CD14-positive monocyte (primary cell): Measurements from ENCODE around the gene FKRP. TPM values are rescaled to one million over a fixed set of nuclear protein-coding genes. Genes with fewer than 3 reads are reported as not detected.
A peak's percentile ranks its signal among the peaks of the same experiment; 100 is the strongest.

ENCODE experiments used
- DNase-seq, 3 donors: peaks; one replicate each; pipeline ENCODE4 v3.0.0-alpha.2; 2011 to 2022
- H2AFZ ChIP-seq: 2 replicates; pipeline ENCODE4 v1.6.0; 2012; ENCODE audit warnings: mild to moderate bottlenecking, low read depth, low read length, inconsistent platforms; ENCODE audit not compliant: insufficient read depth, poor library complexity, severe bottlenecking
- H3K27ac ChIP-seq, 2 donors: 1 replicate in 1 of 2; 2 replicates in 1 of 2; pipeline ENCODE4 v1.5.1; 2012 to 2013; ENCODE audit warnings: low read length in 2 of 2, control low read depth in 1 of 2, inconsistent platforms in 1 of 2, low read depth in 1 of 2, mild to moderate bottlenecking in 1 of 2
- H3K27me3 ChIP-seq, 2 donors: one replicate each; pipeline versions ENCODE4 v1.6.0 to v1.6.1; 2011 to 2013; ENCODE audit warnings: low read length in 2 of 2; ENCODE audit not compliant: control insufficient read depth in 2 of 2, insufficient read depth in 2 of 2
- H3K36me3 ChIP-seq, 2 donors: replicated peaks in 1 of 2; 1 replicate in 1 of 2; 2 replicates in 1 of 2; pipeline versions ENCODE4 v1.5.1 to v1.6.1; 2012 to 2013; ENCODE audit warnings: low read length in 2 of 2, control low read depth in 1 of 2, inconsistent platforms in 1 of 2, mild to moderate bottlenecking in 1 of 2; ENCODE audit not compliant: insufficient read depth in 2 of 2, control insufficient read depth in 1 of 2
- H3K4me1 ChIP-seq, 2 donors: 1 replicate in 1 of 2; 2 replicates in 1 of 2; pipeline versions ENCODE4 v1.5.1 to v1.6.1; 2012 to 2013; ENCODE audit warnings: low read length in 2 of 2, control low read depth in 1 of 2, inconsistent platforms in 1 of 2, mild to moderate bottlenecking in 1 of 2, moderate library complexity in 1 of 2; ENCODE audit not compliant: insufficient read depth in 2 of 2, control insufficient read depth in 1 of 2
- H3K4me2 ChIP-seq: replicated peaks from 2 replicates; pipeline ENCODE3; 2012; ENCODE audit warnings: low read length, moderate library complexity, mild to moderate bottlenecking; ENCODE audit not compliant: poor library complexity, severe bottlenecking; ENCODE audit errors: extremely low read depth
- H3K4me3 ChIP-seq, 3 experiments: fragments of 200-600 bp in 1 of 3; sonication (generic) in 1 of 3; replicated peaks in 1 of 3; 1 replicate in 2 of 3; 2 replicates in 1 of 3; pipeline ENCODE4 v1.5.1; 2011 to 2013; ENCODE audit warnings: low read length in 3 of 3, mild to moderate bottlenecking in 3 of 3, control low read depth in 2 of 3, low read depth in 2 of 3, inconsistent platforms in 1 of 3, moderate library complexity in 1 of 3
- H3K79me2 ChIP-seq: 2 replicates; pipeline ENCODE4 v1.6.0; 2012; ENCODE audit warnings: mild to moderate bottlenecking, control low read depth, inconsistent platforms, low read length, moderate library complexity; ENCODE audit not compliant: insufficient read depth
- H3K9ac ChIP-seq: 2 replicates; pipeline ENCODE4 v1.6.0; 2017; ENCODE audit warnings: low read length, mild to moderate bottlenecking; ENCODE audit not compliant: insufficient read depth, poor library complexity, severe bottlenecking
- H3K9me3 ChIP-seq, 2 donors: replicated peaks in 1 of 2; 1 replicate in 1 of 2; 2 replicates in 1 of 2; pipeline versions ENCODE4 v1.5.1 to v1.6.1; 2012 to 2013; ENCODE audit warnings: low read length in 2 of 2, control low read depth in 1 of 2; ENCODE audit not compliant: control insufficient read depth in 1 of 2, insufficient read depth in 1 of 2
- H4K20me1 ChIP-seq: 2 replicates; pipeline ENCODE4 v1.6.0; 2012; ENCODE audit warnings: mild to moderate bottlenecking, low read length, control low read depth, moderate library complexity; ENCODE audit not compliant: insufficient read depth
- H3K27ac Mint-ChIP-seq, 7 donors: one replicate each; pipeline ENCODE4 v1.8.0; 2020; ENCODE audit warnings: mild to moderate bottlenecking in 7 of 7, mixed read lengths in 7 of 7, moderate library complexity in 6 of 7, inconsistent platforms in 2 of 7
- H3K27me3 Mint-ChIP-seq, 3 donors: one replicate each; pipeline ENCODE4 v1.8.0; 2021 to 2022; ENCODE audit warnings: low read depth in 3 of 3, mild to moderate bottlenecking in 3 of 3, mixed read lengths in 3 of 3, moderate library complexity in 3 of 3, inconsistent platforms in 1 of 3
- H3K36me3 Mint-ChIP-seq, 2 donors: one replicate each; pipeline ENCODE4 v1.8.0; 2020; ENCODE audit warnings: mixed read lengths in 2 of 2, inconsistent platforms in 1 of 2, mild to moderate bottlenecking in 1 of 2
- H3K4me1 Mint-ChIP-seq: one replicate; pipeline ENCODE4 v1.8.0; 2020; ENCODE audit warnings: mild to moderate bottlenecking, mixed read lengths
- H3K4me3 Mint-ChIP-seq, 2 donors: one replicate each; pipeline ENCODE4 v1.8.0; 2020; ENCODE audit warnings: mild to moderate bottlenecking in 2 of 2, mixed read lengths in 2 of 2, moderate library complexity in 1 of 2
- H3K9me3 Mint-ChIP-seq, 7 donors: one replicate each; pipeline ENCODE4 v1.8.0; 2020 to 2022; ENCODE audit warnings: mixed read lengths in 7 of 7, mild to moderate bottlenecking in 6 of 7, moderate library complexity in 6 of 7, inconsistent platforms in 2 of 7
- CTCF ChIP-seq: fragments of 200-600 bp; IDR thresholded peaks from one replicate; pipeline ENCODE4 v1.8.0; 2022; ENCODE audit warnings: antibody characterized with exemption, mild to moderate bottlenecking
- WGBS: methylation state at CpG from one replicate; pipeline ENCODE4 v1.1.5; 2013; ENCODE audit warnings: missing lambda C conversion rate; ENCODE audit not compliant: insufficient coverage; 5-methylcytosine and 5-hydroxymethylcytosine counted together
- intact Hi-C, 2 donors: fragments of 100-400 bp; cut with micrococcal nuclease; formaldehyde crosslinking; loops; one replicate each; pipeline versions ENCODE4 v1.15.0 to v1.15.1; 2023
- polyA plus RNA-seq, 3 donors: library from polyadenylated mRNA; depleted of rRNA in 1 of 3; unstranded in 2 of 3; stranded (reverse) in 1 of 3; fragments of 300-500 nt in 2 of 3; fragments of >200 nt in 1 of 3; fragmentation: Illumina TruSeq in 2 of 3; gene quantifications; 1 replicate in 2 of 3; 2 replicates in 1 of 3; pipeline ENCODE4 v1.2.3, GENCODE V29; 2012 to 2021

The FKRP gene
- polyA plus RNA-seq, 3 donors: 2.1 to 21.5 (median 2.7) TPM

GRCh38 chr19:46721269-46722003 lies 24.4 kb upstream of the FKRP start:
- WGBS: 94% methylated on average over 15 of the region's 16 CpGs
- H3K4me1 ChIP-seq: peaks cover 31 to 39% of the 10 kb centered on the region in 2 donors
- Mint-ChIP-seq H3K27ac (peak overlapping the region in 1 of 7 donors; percentile 53), H3K9me3 (peaks cover 0 to under 1% (median 0%) of the 10 kb centered on the region in 7 donors), H3K4me1 (peaks cover 37% of the 10 kb centered on the region), H3K4me3 (no peak overlapping the region), H3K36me3 (peaks cover 55 to 70% of the 10 kb centered on the region in 2 donors), H3K27me3 (peaks cover 2 to 4% (median 2%) of the 10 kb centered on the region in 3 donors)
- peaks cover 87% of the 10 kb centered on the region for H4K20me1 ChIP-seq
- peaks cover 7% of the 10 kb centered on the region for H3K79me2 ChIP-seq
- no peaks in the 10 kb centered on the region for H3K9me3 ChIP-seq
- H3K9ac ChIP-seq: no peak overlapping the region
- no peak for TF ChIP-seq CTCF
- H3K36me3 ChIP-seq: peaks cover 68 to 69% of the 10 kb centered on the region in 2 donors
- H3K27me3 ChIP-seq: no peaks in the 10 kb centered on the region
- intact Hi-C loops: no loop called here
- H3K4me2 ChIP-seq: no peak overlapping the region
- no peak overlapping the region for H2AFZ ChIP-seq
- no peak overlapping the region for H3K27ac ChIP-seq
- no peak for DNase-seq
- H3K4me3 ChIP-seq: no peak overlapping the region

- H3K9me3 ChIP-seq: no peaks in the 10 kb centered on the region
- H3K27me3 Mint-ChIP-seq: peaks cover 2 to 4% (median 2%) of the 10 kb centered on the region in 3 donors
- H3K4me2 ChIP-seq: no peak overlapping the region
- H3K4me3 ChIP-seq: no peak overlapping the region
- no peak overlapping the region for H2AFZ ChIP-seq
- no peak overlapping the region for H3K27ac ChIP-seq
- H3K36me3 Mint-ChIP-seq: peaks cover 61 to 76% of the 10 kb centered on the region in 2 donors
- peaks cover 73 to 74% of the 10 kb centered on the region in 2 donors for H3K36me3 ChIP-seq
- WGBS: 75% methylated on average over 8 of the region's 17 CpGs
- intact Hi-C loops: no loop called here
- TF ChIP-seq CTCF: no peak
- H3K27me3 ChIP-seq: no peaks in the 10 kb centered on the region
- no peak for DNase-seq
- peaks cover 37% of the 10 kb centered on the region for H3K4me1 Mint-ChIP-seq
- H3K79me2 ChIP-seq: peaks cover 4% of the 10 kb centered on the region
- no peaks in the 10 kb centered on the region for H3K9me3 Mint-ChIP-seq
- H3K4me3 Mint-ChIP-seq: no peak overlapping the region
- H4K20me1 ChIP-seq: peaks cover 93% of the 10 kb centered on the region
- H3K9ac ChIP-seq: no peak overlapping the region
- peaks cover 31 to 35% of the 10 kb centered on the region in 2 donors for H3K4me1 ChIP-seq
- H3K27ac Mint-ChIP-seq: peak overlapping the region in 2 of 7 donors; percentile 24 to 53
Measured at GRCh38 chr19:46722004-46722380, 23.9 kb upstream of the FKRP start.
